ENCODE data around the gene TP73. TPM values are rescaled to one million over a fixed set of nuclear protein-coding genes. Genes with fewer than 3 reads are reported as not detected.
A peak's percentile ranks its signal among the peaks of the same experiment; 100 is the strongest.
"Not testable (repeated sequence)": the region's sequence is repeated elsewhere in the genome, so short reads cannot be mapped to it uniquely, and the experiment has no call there.

TP73 gene
- total RNA-seq, 1 donor from 2014 or later: not detected

DNA sequence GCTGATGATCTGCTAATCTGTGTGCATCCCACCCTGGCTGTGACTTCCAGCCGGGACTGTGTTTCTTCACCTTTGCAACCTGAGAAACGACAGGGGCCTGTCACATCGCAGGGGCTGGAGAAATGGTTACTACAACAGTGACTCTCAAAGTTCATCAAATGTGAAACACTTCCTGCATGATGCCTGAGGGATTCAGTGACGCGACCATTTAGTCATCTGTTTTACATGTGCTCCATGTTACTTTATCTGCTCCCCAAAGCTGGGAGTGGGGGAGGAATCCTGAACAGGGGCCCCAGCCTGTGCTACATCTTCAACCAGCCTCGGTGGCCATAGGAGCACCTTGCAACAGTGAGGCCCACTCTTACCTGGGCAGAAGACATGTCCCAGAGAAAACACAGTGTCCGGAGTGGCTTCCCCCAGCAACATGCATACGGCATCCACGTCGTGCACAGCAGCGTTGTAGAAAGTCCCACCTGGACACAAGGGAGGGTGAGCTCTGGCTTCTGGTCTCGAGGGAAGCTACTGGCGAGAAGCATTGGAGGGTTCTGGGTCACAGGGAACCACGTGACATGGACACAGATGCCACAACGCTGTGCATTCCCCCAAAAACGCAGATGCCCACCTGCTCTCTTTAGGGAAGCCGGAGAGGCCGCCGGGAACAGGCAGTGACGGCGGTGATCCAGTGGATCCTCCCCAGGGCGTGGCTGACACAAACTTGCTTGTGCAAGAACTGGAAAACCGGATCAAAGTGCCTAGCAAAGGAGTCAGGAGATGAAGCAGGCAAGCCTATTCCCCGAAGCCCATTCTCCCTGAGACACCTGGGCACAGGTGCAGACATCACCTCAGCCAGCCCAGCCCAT lies 90.4 kb downstream of the TP73 start:
- no peak for DNase-seq (ENCODE audit: low spot score)
- intact Hi-C loops (cut with DNase I): no loop called here
- ATAC-seq: no peak

DNA sequence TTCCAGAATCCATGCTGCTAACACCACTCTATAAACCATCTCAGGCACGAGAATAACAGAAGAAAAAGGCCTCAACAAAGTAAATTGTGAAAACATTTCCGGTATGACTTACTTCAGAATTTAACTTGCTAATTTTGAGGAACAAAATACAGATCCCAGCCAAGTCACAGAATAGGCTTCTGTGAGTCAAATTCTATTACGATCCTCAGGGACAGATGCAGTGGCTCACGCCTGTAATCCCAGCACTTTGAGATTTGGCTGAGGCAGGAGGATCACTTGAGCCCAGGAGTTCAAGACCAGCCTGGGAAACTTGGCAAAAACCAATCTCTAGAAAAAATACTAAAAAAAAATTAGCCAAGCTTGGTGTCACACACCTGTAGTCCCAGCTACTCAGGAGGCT lies 91.1 kb downstream of the TP73 start:
- intact Hi-C loops (cut with DNase I): no loop called here
- DNase-seq (ENCODE audit: low spot score) (no peak), ATAC-seq (no peak)

DNA sequence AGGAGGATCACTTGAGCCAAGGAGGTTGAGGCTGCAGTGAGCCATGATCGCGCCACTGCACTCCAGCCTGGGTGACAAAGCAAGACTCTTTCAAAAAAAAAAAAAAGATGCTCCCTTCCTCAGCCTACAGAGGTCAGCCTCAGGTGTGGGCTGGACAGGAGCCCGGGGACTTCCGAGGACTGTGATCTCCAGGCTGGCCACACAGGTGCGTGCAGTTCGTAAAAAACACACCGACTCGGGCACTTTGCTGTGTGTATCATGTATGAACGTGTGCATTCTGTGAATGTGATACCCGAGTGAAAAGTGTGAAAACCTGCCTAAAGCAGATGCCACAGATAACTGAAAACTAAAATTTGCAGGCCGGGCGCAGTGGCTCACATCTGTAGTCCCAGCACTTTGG lies 91.5 kb downstream of the TP73 start:
- ATAC-seq: no peak
- no peak for DNase-seq (ENCODE audit: low spot score)
- intact Hi-C loops (cut with DNase I): no loop called here

DNA sequence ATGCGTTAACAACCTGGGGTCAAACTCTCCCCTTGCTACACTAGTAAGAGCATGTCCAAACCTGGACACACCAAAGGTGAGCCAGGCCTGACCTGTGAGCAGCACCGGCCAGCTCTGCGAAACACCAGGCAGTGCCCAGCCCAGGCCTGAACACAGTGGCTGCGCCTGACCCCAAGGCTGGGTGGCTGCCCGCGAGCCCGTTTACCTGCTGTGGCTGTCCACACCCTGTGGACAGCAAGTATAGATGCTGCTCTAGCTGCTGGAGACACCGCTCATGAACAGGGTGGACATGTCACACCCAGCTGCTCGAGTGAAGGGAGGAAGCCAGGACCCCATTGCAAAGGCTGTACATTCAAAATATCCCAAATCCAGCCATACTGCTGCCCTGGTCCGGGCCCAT lies 92.3 kb downstream of the TP73 start:
- ATAC-seq (no peak), DNase-seq (ENCODE audit: low spot score) (no peak)
- intact Hi-C loops (cut with DNase I): no loop called here

DNA sequence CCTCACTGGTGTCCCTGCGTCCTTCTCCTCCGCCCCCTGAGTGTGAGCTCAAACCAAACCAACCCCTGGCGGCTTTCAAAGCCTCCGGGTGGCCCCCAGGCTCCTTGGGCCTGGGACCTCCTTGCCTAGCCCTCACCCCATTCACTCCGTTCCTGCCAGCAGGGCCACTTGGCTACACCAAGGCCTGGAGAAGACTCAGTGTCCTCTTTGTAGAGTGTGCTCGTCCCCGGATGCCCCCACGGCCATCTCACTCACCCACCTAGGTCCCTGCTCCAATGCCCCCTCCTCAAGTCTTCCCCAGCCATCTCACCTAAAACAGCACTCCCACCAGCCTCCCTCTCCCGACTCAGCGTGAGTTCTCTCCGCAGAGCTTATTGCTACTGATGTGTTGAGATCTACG lies 92.8 kb downstream of the TP73 start:
- intact Hi-C loops (cut with DNase I): no loop called here
- ATAC-seq: no peak
- DNase-seq (ENCODE audit: low spot score): no peak

DNA sequence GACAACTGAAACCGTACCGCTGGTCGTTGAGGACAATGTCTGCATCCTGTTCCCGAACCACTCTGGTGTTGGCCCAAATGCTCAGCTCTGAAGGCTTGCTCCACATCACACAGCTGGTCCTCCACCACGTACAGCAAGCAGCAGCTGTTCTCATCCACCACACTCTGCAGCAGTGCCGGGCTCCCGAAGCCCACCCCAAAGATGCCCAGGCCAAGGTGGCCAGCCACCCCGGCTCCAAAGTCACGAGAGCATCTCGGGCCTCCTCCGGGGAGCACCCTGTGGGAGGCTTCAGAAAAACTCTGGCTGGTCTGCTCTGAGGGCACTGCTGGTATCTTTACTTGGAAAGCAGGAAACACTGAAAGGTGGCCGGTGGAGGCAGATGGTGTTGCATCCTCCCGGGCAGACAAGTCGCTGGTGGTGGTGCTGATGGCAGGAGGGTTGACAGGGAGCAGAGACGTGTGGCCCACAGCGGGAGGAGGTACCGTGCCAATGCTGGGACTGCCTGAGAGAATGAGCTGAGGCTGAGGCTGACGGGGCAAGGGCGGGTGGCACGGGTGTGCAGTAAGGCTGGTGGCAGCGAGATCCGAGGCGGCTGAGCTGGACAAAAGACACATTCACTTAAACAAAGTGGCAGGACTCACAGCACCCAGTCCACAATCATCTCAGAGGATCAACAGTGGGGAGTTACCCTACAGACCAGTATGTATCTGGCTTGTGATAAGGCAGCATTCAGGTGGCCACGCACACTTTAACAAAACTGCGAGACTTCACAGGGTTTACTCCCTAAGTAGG lies 93.5 kb downstream of the TP73 start:
- intact Hi-C loops (cut with DNase I): no loop called here
- ATAC-seq: no peak

DNA sequence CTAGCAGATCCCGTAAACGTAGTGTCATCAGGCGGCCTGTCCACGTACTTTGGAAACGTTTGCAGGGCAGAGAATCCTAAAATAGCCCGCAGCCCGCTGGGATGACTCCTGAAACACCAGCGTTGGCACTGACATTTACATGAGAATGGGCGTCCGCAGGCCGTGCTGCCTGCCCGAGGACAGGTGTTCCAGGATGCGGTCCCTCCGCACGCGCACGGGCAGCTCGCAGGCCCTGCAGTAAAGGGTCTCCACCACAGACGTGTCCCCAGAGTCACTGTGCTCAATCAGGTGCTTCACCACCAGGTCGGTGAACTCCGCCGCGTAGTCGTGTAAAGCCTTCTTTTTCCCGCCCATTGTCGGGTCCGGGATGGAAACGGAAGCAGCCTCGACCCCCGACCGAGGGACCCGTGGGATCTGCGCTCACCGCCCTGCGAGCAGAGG lies 94.1 kb downstream of the TP73 start:
- no peak for ATAC-seq
- no peak for DNase-seq (ENCODE audit: low spot score)
- intact Hi-C loops (cut with DNase I): no loop called here

More for the DNA sequence above, 93.5 kb downstream of the TP73 start:
- DNase-seq (ENCODE audit: low spot score): no peak

DNA sequence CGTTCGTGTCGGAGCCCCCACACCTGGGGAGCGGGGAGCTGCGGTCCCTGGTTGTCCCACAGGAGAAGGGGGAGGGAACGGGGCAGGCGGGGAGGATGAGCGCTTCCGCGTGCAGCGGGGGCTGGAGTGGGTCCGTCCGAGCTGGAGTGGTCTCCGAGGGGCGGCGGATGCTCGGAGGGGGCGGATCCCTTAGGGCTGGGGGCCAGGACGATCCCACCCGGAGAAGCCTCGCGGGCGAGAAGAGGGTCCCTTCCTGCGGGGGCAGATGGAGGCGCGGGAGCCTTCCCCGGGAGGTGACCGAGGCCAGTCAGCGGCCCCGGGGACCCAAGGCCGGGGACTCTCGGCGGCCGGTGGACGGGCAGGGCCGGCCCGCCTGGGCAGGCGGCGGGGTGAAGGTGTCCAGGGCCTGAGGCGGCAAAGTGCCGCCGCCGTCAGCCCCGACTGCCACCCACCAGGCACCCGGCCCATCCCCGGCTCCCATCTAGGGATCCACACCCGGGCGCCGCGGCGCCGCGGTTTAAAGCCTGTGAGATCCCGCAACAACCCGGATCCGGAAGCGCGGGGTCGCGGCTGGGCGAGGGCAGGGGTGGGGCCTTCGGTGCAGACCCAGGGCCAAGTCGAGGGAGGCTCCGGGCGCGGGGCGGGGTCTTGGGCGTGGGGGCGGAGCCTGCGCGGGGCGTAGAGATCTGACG lies 94.7 kb downstream of the TP73 start:
- DNase-seq (ENCODE audit: low spot score) (peak; percentile 92), ATAC-seq (peak; percentile 97)
- intact Hi-C loops (cut with DNase I): no loop called here

DNA sequence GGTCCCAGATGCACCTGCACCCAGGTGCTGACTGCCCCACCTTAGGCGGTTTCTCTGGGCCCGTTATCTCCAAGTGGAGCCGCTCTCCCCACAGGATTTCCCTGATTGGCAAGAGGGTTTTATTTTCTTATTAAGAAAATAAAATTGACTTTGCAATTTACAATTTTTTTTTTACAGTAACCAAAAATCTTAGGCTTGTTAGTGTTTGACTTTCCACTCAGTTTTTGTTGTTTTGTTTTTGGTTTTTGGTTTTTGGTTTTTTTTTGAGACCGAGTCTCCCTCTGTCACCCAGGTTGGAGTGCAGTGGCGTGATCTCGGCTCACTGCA lies 95.2 kb downstream of the TP73 start:
- no peak for ATAC-seq
- intact Hi-C loops (cut with DNase I): no loop called here
- no peak for DNase-seq (ENCODE audit: low spot score)

DNA sequence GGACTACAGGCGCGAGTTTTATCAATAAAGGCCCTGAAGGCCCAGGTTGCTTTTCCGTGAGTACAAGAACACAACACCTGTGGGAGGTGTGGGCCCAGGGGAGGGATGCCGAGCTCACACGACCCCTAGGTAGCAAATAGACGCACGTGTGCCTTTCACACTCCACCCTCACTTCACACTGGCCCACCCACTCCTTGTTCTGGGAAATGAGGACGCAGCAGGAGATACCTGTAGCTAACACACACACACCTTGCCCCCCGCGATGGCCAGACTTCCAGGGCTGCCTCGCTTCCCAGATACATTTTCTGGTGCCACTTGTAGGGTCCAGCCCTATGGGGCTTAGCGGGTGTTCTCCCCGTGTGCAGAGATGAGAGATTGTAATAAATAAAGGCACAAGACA lies 95.6 kb downstream of the TP73 start:
- DNase-seq (ENCODE audit: low spot score): no peak
- ATAC-seq: no peak
- intact Hi-C loops (cut with DNase I): no loop called here

DNA sequence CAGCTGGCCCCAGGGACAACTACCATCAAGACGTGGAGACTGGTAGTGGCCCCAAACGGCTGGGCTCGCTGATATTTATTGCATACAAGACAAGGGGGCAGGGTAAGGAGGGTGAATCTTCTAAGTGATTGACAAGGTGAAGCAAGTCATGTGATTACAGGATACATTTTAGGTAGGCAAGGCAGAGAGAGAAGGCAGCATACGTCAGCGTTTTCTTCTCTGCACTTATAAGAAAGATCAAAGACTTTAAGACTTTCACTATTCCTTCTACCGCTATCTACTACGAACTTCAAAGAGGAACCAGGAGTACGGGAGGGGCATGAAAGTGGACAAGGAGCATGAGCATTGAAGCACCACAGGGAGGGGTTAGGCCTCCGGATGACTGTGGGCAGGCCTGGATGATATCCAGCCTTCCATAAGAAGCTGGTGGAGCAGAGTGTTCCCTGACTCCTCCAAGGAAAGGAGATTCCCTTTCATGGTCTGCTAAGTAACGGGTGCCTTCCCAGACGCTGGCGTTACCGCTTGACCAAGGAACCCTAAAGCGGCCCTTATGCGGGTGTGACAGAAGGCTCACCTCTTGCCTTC lies 96.1 kb downstream of the TP73 start:
- ATAC-seq; intact Hi-C loops (cut with DNase I); DNase-seq (ENCODE audit: low spot score): not testable (repeated sequence)

DNA sequence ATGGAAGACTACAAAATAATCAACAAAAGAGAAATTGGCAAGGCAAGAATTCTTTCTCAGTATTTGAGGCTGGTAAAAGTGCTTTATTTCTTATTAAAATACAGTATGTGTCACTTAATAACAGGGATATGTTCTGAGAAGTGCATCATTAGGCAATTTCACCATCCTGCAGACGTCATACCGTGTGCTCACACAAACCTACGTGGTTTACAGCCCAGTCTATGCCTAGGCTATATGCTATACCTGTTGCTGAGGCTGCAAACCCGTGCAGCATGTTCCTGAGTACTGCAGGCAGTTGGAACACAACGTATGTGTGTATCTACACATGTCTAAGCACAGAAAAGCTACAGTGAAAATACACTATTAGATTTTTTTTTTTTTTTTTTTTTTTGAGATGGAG lies 97.2 kb downstream of the TP73 start:
- DNase-seq (ENCODE audit: low spot score) (no peak), ATAC-seq (no peak)
- intact Hi-C loops (cut with DNase I): no loop called here

DNA sequence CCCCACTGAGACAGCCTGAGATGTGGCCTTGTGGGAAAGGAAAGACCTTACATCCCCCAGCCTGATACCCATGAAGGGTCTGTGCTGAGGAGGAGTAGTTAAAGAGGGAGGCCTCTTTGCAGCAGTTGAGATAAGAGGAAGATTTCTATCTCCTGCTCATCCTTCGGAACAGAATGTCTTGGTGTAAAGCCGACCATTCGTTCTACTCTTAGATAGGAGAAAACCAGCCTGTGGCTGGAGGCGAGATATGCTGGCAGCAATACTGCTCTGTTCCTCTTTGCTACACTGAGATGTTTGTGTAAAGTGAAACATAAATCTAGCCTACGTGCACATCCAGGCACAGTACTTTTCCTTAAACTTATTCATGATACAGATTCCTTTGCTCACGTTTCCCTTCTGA lies 98.4 kb downstream of the TP73 start:
- ATAC-seq (no peak), DNase-seq (ENCODE audit: low spot score) (no peak)
- intact Hi-C loops (cut with DNase I): no loop called here

DNA sequence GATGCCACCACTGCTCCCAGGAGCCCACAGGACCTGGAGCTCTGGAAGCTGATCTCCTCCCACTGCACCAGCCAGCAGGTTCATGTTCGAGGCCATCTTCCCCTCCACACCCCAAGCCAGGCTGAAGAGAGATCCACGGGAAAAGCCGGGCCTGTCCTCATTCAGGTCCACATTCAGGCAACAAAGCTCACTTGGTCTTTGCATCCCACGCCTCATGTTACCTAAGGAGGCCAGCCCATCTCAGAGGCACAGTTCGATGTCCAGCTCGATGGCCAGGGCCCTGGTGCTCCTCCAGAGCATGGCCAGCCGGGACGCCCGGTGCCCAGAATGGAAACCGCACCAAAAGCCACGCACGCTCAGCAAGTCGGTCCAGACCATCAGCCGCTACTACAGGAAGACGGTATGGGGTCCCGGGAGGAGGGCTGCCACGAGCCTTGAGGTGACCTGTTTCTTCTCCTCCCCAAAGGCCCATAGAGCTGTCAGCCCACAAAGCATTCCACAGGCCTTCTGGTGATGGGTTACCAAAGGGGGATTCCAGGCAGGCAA lies 100.2 kb downstream of the TP73 start, which contains the start of gene CCDC27:
CCDC27 (plus strand) TSS at position 51 of the 546 bp plus-strand sequence; CDS start at position 83, 32 bp downstream.
- intact Hi-C loops (cut with DNase I): no loop called here
- ATAC-seq: no peak
- no peak for DNase-seq (ENCODE audit: low spot score)

DNA sequence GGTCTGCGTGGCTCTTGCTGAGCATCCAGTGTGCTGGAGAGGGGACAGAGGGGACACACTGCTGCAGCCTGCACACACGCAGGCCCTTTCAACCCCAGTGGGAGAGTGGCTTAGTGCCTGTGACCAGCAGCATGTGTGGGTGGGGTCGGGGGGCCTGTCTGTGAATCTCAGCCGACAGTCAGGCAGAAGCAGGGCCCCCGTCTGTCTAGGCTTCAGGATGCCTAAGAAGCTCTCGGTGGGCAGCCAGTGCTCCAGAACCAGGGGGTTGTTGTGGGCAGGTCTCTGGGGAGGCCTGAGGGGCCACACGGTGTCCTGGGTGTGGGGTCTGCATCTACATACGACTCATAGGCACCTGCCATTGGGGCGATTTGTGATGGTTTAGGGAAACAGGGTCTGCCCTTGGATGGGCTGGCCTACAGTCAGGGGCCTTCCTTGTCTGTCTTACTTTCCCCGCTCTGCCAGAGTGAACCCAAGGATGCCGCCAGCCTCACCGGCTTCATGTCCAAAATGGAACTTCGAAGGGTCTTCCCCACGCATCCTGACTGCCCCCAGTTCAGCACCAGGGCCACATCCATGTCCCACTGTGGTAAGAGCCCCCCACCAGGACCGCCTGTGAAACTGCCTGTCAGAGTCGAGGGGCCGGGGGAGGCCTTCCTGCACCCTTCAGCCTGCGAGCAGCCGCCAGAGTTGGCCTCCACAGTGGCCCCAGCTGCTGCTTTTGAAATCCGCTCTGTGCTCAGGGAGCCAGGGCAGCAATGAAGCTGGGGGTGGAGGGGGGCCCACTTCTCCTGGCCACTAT lies 101.5 kb downstream of the TP73 start:
- no peak for ATAC-seq
- intact Hi-C loops (cut with DNase I): no loop called here
- no peak for DNase-seq (ENCODE audit: low spot score)

DNA sequence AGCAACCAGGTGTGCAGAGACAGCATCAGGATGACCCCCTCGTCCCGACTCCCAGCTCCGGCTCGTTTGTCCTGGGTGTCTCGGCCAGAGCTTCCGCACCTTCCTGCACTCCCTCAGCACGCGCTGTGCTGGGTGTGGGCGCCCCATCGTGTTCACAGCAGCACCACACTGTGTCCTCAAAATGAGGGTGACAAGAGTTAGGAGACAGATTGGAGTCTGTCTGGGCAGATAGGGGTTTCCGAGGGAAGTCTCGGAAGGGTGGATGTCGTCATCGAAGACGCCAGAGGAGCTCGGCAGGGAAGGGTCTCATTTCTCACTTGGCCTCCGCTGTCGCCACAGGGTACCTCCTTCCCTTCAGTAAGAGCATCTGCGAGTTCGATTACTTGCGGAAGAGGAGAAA lies 104.1 kb downstream of the TP73 start:
- ATAC-seq: no peak

DNA sequence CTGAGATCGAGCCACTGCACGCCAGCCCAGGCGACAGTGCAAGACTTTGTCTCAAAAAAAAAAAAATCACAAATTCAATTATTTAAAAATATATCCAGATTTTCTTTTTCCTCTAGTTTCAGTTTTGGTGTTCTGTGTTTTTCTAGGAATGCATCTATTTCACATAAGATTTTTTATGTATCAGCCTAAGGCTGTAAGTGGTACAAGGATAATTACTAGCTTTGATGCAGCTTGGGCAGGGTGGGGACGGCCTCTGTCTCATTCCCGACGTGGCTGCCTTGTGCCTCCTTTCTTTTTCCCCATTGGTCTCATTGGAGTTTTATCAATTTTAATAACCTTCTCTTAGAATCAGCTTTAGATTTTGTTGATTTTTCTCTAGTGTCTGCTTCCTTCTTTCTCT lies 106.8 kb downstream of the TP73 start:
- intact Hi-C loops (cut with DNase I): no loop called here
- DNase-seq (ENCODE audit: low spot score): no peak
- ATAC-seq: no peak

More for the DNA sequence above, 104.1 kb downstream of the TP73 start:
- no peak for DNase-seq (ENCODE audit: low spot score)
- intact Hi-C loops (cut with DNase I): no loop called here

DNA sequence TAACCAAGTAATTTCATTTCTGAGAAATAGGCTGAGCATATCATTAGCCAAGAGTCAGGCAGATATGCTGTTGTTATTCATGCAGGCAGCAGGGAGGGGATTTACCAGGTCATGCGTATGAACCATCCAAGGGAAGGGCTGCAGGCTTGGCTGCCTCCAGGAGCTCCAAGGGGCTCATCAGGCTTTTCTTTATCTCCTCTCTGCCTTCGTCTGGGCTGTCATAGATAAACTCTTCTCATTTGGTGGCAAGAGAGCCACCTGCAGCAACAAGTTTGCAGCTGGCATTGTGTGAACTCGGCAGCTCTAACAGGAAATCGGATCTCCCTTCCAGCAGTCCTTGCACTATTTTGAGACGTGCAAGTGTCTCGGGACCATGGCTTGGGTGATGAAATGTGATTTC lies 107.5 kb downstream of the TP73 start:
- ATAC-seq (no peak), DNase-seq (ENCODE audit: low spot score) (no peak)
- intact Hi-C loops (cut with DNase I): no loop called here
